Trophoblast cell (in vitro differentiated cells and primary cell): ENCODE measurements around the gene ASAP2.

Experiments
- DNase-seq, 2 donors: peaks; one replicate each; pipeline ENCODE4 v3.0.0-alpha.2; 2016
- H2AFZ ChIP-seq: 2 replicates; pipeline ENCODE4 v1.6.1; 2013; ENCODE audit warnings: low read length, moderate library complexity, mild to moderate bottlenecking; ENCODE audit not compliant: insufficient read depth, poor library complexity
- H2AK5ac ChIP-seq: 2 replicates; pipeline ENCODE4 v1.6.1; 2013; ENCODE audit warnings: mild to moderate bottlenecking, low read length
- H2BK120ac ChIP-seq: 2 replicates; pipeline ENCODE4 v1.6.1; 2013; ENCODE audit warnings: low read length, mild to moderate bottlenecking, moderate library complexity; ENCODE audit not compliant: insufficient read depth, poor library complexity
- H2BK12ac ChIP-seq: 2 replicates; pipeline ENCODE4 v1.6.1; 2013; ENCODE audit warnings: mild to moderate bottlenecking, low read length, moderate library complexity
- H2BK5ac ChIP-seq: 2 replicates; pipeline ENCODE4 v1.6.1; 2013; ENCODE audit warnings: low read length, low read depth, moderate library complexity, mild to moderate bottlenecking; ENCODE audit not compliant: poor library complexity
- H3K14ac ChIP-seq: 2 replicates; pipeline ENCODE4 v1.6.1; 2013; ENCODE audit warnings: mild to moderate bottlenecking, low read length
- H3K18ac ChIP-seq: 2 replicates; pipeline ENCODE4 v1.6.1; 2013; ENCODE audit warnings: mild to moderate bottlenecking, low read length
- H3K23ac ChIP-seq: 2 replicates; pipeline ENCODE4 v1.6.1; 2013; ENCODE audit warnings: low read length
- H3K27ac ChIP-seq: 2 replicates; pipeline ENCODE4 v1.5.1; 2013; ENCODE audit warnings: low read depth, mild to moderate bottlenecking, inconsistent platforms, low read length, moderate library complexity
- H3K27me3 ChIP-seq: 2 replicates; pipeline ENCODE4 v1.6.1; 2013; ENCODE audit warnings: inconsistent platforms, mild to moderate bottlenecking, low read length, moderate library complexity; ENCODE audit not compliant: insufficient read depth
- H3K36me3 ChIP-seq, 2 experiments: 1 replicate in 1 of 2; 2 replicates in 1 of 2; pipeline ENCODE4 v1.6.1; 2013; ENCODE audit warnings: low read length in 2 of 2, mild to moderate bottlenecking in 2 of 2, moderate library complexity in 1 of 2; ENCODE audit not compliant: insufficient read depth in 2 of 2, control insufficient read depth in 1 of 2
- H3K4ac ChIP-seq: 2 replicates; pipeline ENCODE4 v1.6.1; 2013; ENCODE audit warnings: low read depth, mild to moderate bottlenecking, low read length, moderate library complexity
- H3K4me1 ChIP-seq, 2 experiments: 1 replicate in 1 of 2; 2 replicates in 1 of 2; pipeline ENCODE4 v1.6.1; 2013; ENCODE audit warnings: low read length in 2 of 2, mild to moderate bottlenecking in 2 of 2, moderate library complexity in 1 of 2; ENCODE audit not compliant: insufficient read depth in 2 of 2, control insufficient read depth in 1 of 2
- H3K4me2 ChIP-seq: 2 replicates; pipeline ENCODE4 v1.6.1; 2013; ENCODE audit warnings: inconsistent platforms, mild to moderate bottlenecking, low read length, moderate library complexity
- H3K4me3 ChIP-seq: 2 replicates; pipeline ENCODE4 v1.5.1; 2013; ENCODE audit warnings: mild to moderate bottlenecking, low read depth, low read length, inconsistent platforms
- H3K79me1 ChIP-seq: one replicate; pipeline ENCODE4 v1.6.1; 2013; ENCODE audit warnings: low read length
- H3K79me2 ChIP-seq: 2 replicates; pipeline ENCODE4 v1.6.1; 2013; ENCODE audit warnings: low read length, mild to moderate bottlenecking; ENCODE audit not compliant: control insufficient read depth, insufficient read depth, poor library complexity
- H3K9ac ChIP-seq: 2 replicates; pipeline ENCODE4 v1.6.1; 2013; ENCODE audit warnings: mild to moderate bottlenecking, low read length
- H3K9me3 ChIP-seq: 2 replicates; pipeline ENCODE4 v1.6.1; 2013; ENCODE audit warnings: low read depth, mild to moderate bottlenecking, control low read depth, inconsistent platforms, low read length; ENCODE audit not compliant: insufficient read depth
- H4K12ac ChIP-seq: 2 replicates; pipeline ENCODE4 v1.6.1; 2013; ENCODE audit warnings: low read depth, mild to moderate bottlenecking, low read length, moderate library complexity
- H4K8ac ChIP-seq: 2 replicates; pipeline ENCODE4 v1.6.1; 2013; ENCODE audit warnings: low read depth, mild to moderate bottlenecking, low read length, moderate library complexity
- H4K91ac ChIP-seq: one replicate; pipeline ENCODE4 v1.6.1; 2013; ENCODE audit warnings: low read depth, mild to moderate bottlenecking, low read length, moderate library complexity
- WGBS: extraction: QIAGEN DNeasy Blood & Tissue Kit; methylation state at CpG from one replicate; pipeline ENCODE4 v1.1.7; 2013; ENCODE audit warnings: missing lambda C conversion rate; ENCODE audit not compliant: insufficient read length, insufficient coverage; ENCODE audit errors: extremely low coverage; 5-methylcytosine and 5-hydroxymethylcytosine counted together

The ASAP2 gene

GRCh38 chr2:9355716-9356115, 149.1 kb downstream of the ASAP2 start:
- Histone ChIP-seq H2BK120ac (no peak overlapping the region), H3K27ac (no peak overlapping the region), H3K18ac (no peak overlapping the region), H3K9me3 (no peaks in the 10 kb centered on the region), H2BK12ac (no peak overlapping the region), H4K91ac (no peak overlapping the region), H4K8ac (no peak overlapping the region), H3K4me2 (no peak overlapping the region), H3K9ac (no peak overlapping the region), H2AK5ac (no peak overlapping the region), H3K27me3 (no peaks in the 10 kb centered on the region), H4K12ac (no peak overlapping the region), H3K79me1 (no peaks in the 10 kb centered on the region), H2AFZ (no peak overlapping the region), H3K4me1 (no peaks in the 10 kb centered on the region), H3K79me2 (no peaks in the 10 kb centered on the region), H3K36me3 (peaks cover 30 to 58% of the 10 kb centered on the region in 2 experiments), H3K23ac (no peak overlapping the region), H3K14ac (no peak overlapping the region), H3K4ac (no peak overlapping the region), H3K4me3 (no peak overlapping the region), H2BK5ac (no peak overlapping the region)
- WGBS = no CpG with 5 or more reads among the region's 4 CpGs
- DNase-seq = no peak

- peaks cover 27 to 60% of the 10 kb centered on the region in 2 experiments for H3K36me3 ChIP-seq
- no peak overlapping the region for H3K23ac ChIP-seq
- H3K14ac ChIP-seq = no peak overlapping the region
- no peak overlapping the region for H3K4ac ChIP-seq
- no peaks in the 10 kb centered on the region for H3K79me2 ChIP-seq
- H2BK12ac ChIP-seq = no peak overlapping the region
- no peak overlapping the region for H3K4me2 ChIP-seq
- H2AK5ac ChIP-seq = no peak overlapping the region
- no peak overlapping the region for H3K9ac ChIP-seq
- H3K4me3 ChIP-seq = no peak overlapping the region
- no peaks in the 10 kb centered on the region for H3K27me3 ChIP-seq
- no peak overlapping the region for H4K8ac ChIP-seq
- no CpG with 5 or more reads among the region's 11 CpGs for WGBS
- no peak overlapping the region for H3K18ac ChIP-seq
- no peaks in the 10 kb centered on the region for H3K79me1 ChIP-seq
- no peak overlapping the region for H2AFZ ChIP-seq
- no peak overlapping the region for H2BK5ac ChIP-seq
- no peaks in the 10 kb centered on the region for H3K4me1 ChIP-seq
- no peak overlapping the region for H2BK120ac ChIP-seq
- no peak overlapping the region for H4K12ac ChIP-seq
- no peak overlapping the region for H3K27ac ChIP-seq
- no peak overlapping the region for H4K91ac ChIP-seq
- H3K9me3 ChIP-seq = no peaks in the 10 kb centered on the region
- DNase-seq = no peak
Observed at GRCh38 chr2:9356261-9356660, 149.6 kb downstream of the ASAP2 start.

- H4K91ac ChIP-seq = no peak overlapping the region
- H3K18ac ChIP-seq = no peak overlapping the region
- no peaks in the 10 kb centered on the region for H3K9me3 ChIP-seq
- H3K23ac ChIP-seq = no peak overlapping the region
- no peak overlapping the region for H4K12ac ChIP-seq
- H3K14ac ChIP-seq = no peak overlapping the region
- no peak overlapping the region for H3K27ac ChIP-seq
- WGBS = no CpG with 5 or more reads among the region's 1 CpG
- H3K9ac ChIP-seq = no peak overlapping the region
- no peaks in the 10 kb centered on the region for H3K79me2 ChIP-seq
- H2BK5ac ChIP-seq = no peak overlapping the region
- H3K4ac ChIP-seq = no peak overlapping the region
- H3K4me1 ChIP-seq = no peaks in the 10 kb centered on the region
- H2BK12ac ChIP-seq = no peak overlapping the region
- H2AK5ac ChIP-seq = no peak overlapping the region
- H3K4me2 ChIP-seq = no peak overlapping the region
- peaks cover 11 to 43% of the 10 kb centered on the region in 2 experiments for H3K36me3 ChIP-seq
- no peaks in the 10 kb centered on the region for H3K27me3 ChIP-seq
- H2BK120ac ChIP-seq = no peak overlapping the region
- H2AFZ ChIP-seq = no peak overlapping the region
- H3K4me3 ChIP-seq = no peak overlapping the region
- no peaks in the 10 kb centered on the region for H3K79me1 ChIP-seq
- no peak for DNase-seq
- H4K8ac ChIP-seq = no peak overlapping the region
Observed at GRCh38 chr2:9358846-9359245, 152.2 kb downstream of the ASAP2 start.

- H2AK5ac ChIP-seq = no peak overlapping the region
- H2AFZ ChIP-seq = no peak overlapping the region
- no peak overlapping the region for H3K23ac ChIP-seq
- no peak overlapping the region for H2BK12ac ChIP-seq
- no peaks in the 10 kb centered on the region for H3K79me2 ChIP-seq
- no CpG with 5 or more reads among the region's 4 CpGs for WGBS
- no peak overlapping the region for H4K8ac ChIP-seq
- no peaks in the 10 kb centered on the region for H3K9me3 ChIP-seq
- no peaks in the 10 kb centered on the region for H3K4me1 ChIP-seq
- no peaks in the 10 kb centered on the region for H3K27me3 ChIP-seq
- no peak overlapping the region for H3K4ac ChIP-seq
- H4K12ac ChIP-seq = no peak overlapping the region
- no peaks in the 10 kb centered on the region for H3K79me1 ChIP-seq
- no peak overlapping the region for H3K18ac ChIP-seq
- H4K91ac ChIP-seq = no peak overlapping the region
- no peak overlapping the region for H3K4me2 ChIP-seq
- no peak overlapping the region for H3K9ac ChIP-seq
- no peak overlapping the region for H3K4me3 ChIP-seq
- peaks cover 7 to 41% of the 10 kb centered on the region in 2 experiments for H3K36me3 ChIP-seq
- no peak overlapping the region for H3K14ac ChIP-seq
- no peak for DNase-seq
- H2BK120ac ChIP-seq = no peak overlapping the region
- no peak overlapping the region for H2BK5ac ChIP-seq
- H3K27ac ChIP-seq = no peak overlapping the region
Observed at GRCh38 chr2:9359463-9359862, 152.9 kb downstream of the ASAP2 start.
